ENCODE results near the gene RPS6KA1. TPM values are rescaled to one million over a fixed set of nuclear protein-coding genes. Genes with fewer than 3 reads are reported as not detected.

The RPS6KA1 gene
- total and polyA plus RNA-seq, 2 donors (not counting 1 experiment from before 2014, with no cell fraction given): 0.64 to 1.7 TPM

DNA sequence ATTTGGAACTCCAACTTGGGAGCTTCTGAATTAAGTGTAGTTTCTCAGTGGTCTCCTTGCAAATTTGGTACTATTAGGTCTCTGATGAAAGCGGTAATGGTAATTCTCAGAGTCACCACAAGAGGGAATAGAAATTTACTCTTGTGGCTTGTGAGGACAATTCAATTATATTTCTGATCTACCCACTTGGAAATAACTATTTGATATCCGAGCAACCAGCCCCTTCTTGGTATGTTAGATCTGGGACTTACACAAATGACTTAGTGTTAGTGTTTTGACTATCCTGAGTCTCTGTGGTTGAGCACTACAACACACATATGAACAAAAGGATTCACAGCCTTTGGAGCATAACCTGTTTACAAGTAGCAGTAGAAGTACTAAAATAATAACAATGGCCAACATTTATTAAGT is 68.1 kb downstream of the RPS6KA1 start:
- Histone ChIP-seq H3K9me3 (ENCODE audit: control insufficient read depth, insufficient read depth, low read depth, low read length) (no peaks in the 10 kb centered on the region), H2AFZ (ENCODE audit: low read length) (no peak overlapping the region), H4K20me1 (ENCODE audit: control insufficient read depth, extremely low read depth, insufficient read depth, low read length) (no peaks in the 10 kb centered on the region), H3K4me1 (ENCODE audit: control insufficient read depth, extremely low read depth, insufficient read depth, low read length) (no peaks in the 10 kb centered on the region), H3K4me2 (ENCODE audit: extremely low read depth, insufficient read depth, low read length) (no peak overlapping the region), H3K4me3 (replicated peaks in 1 of 4; ENCODE audit: control extremely low read depth in 1 of 4, insufficient read depth in 1 of 4, low read depth in 3 of 4, low read length in 4 of 4) (no peak overlapping the region), H3K27ac (ENCODE audit: insufficient read depth, low read length) (no peak overlapping the region), H3K79me2 (ENCODE audit: control insufficient read depth, insufficient read depth, low read length) (no peaks in the 10 kb centered on the region), H3K27me3 (ENCODE audit: control insufficient read depth, insufficient read depth, low read length) (no peaks in the 10 kb centered on the region), H3K9ac (ENCODE audit: insufficient read depth, low read length) (no peak overlapping the region), H3K36me3 (ENCODE audit: control insufficient read depth, insufficient read depth, low read length) (no peaks in the 10 kb centered on the region)
- no peak for TF ChIP-seq EZH2 (IDR thresholded peaks at IDR 0.05; ENCODE audit: low read length, missing control alignments)
- TF ChIP-seq, protein P1, sequence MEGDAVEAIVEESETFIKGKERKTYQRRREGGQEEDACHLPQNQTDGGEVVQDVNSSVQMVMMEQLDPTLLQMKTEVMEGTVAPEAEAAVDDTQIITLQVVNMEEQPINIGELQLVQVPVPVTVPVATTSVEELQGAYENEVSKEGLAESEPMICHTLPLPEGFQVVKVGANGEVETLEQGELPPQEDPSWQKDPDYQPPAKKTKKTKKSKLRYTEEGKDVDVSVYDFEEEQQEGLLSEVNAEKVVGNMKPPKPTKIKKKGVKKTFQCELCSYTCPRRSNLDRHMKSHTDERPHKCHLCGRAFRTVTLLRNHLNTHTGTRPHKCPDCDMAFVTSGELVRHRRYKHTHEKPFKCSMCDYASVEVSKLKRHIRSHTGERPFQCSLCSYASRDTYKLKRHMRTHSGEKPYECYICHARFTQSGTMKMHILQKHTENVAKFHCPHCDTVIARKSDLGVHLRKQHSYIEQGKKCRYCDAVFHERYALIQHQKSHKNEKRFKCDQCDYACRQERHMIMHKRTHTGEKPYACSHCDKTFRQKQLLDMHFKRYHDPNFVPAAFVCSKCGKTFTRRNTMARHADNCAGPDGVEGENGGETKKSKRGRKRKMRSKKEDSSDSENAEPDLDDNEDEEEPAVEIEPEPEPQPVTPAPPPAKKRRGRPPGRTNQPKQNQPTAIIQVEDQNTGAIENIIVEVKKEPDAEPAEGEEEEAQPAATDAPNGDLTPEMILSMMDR (conservative IDR thresholded peaks at IDR 0.05 in 1 of 2, IDR thresholded peaks at IDR 0.05 in 1 of 2; ENCODE audit: low read depth in 1 of 2, low read length in 2 of 2): peak; percentile 53 to 68
- peak; percentile 48 to 71 for DNase-seq (ENCODE audit: low read depth in 2 of 2)

DNA sequence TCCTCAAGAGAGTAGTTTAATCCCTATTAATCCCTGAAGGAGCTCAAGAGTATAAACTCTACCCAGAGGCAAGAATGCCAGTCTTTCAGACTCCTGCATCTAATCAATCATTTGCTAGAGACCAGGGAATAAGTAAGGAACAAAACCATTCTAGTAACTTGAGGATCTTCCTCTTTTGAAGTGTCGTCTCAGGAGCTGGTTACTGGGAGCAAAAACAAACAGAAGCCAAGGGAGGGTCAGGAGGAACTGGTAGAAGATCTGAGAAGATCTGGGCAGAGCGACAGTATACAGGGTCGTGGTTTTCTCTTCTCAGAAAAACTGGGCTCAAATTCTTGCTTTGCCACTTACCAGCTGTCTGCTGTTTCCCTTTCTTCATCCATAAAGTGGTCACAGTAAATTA is 69.3 kb downstream of the RPS6KA1 start:
- H2AFZ ChIP-seq (ENCODE audit: low read length): no peak overlapping the region
- no peaks in the 10 kb centered on the region for H3K4me1 ChIP-seq (ENCODE audit: control insufficient read depth, extremely low read depth, insufficient read depth, low read length)
- peaks cover 2% of the 10 kb centered on the region for H3K27me3 ChIP-seq (ENCODE audit: control insufficient read depth, insufficient read depth, low read length)
- no peaks in the 10 kb centered on the region for H3K36me3 ChIP-seq (ENCODE audit: control insufficient read depth, insufficient read depth, low read length)
- no peaks in the 10 kb centered on the region for H4K20me1 ChIP-seq (ENCODE audit: control insufficient read depth, extremely low read depth, insufficient read depth, low read length)
- H3K9ac ChIP-seq (ENCODE audit: insufficient read depth, low read length): no peak overlapping the region
- H3K9me3 ChIP-seq (ENCODE audit: control insufficient read depth, insufficient read depth, low read depth, low read length): no peaks in the 10 kb centered on the region
- H3K4me3 ChIP-seq (replicated peaks in 1 of 4; ENCODE audit: control extremely low read depth in 1 of 4, insufficient read depth in 1 of 4, low read depth in 3 of 4, low read length in 4 of 4): no peak overlapping the region
- no peak for DNase-seq (ENCODE audit: low read depth in 2 of 2)
- no peak for TF ChIP-seq EZH2 (IDR thresholded peaks at IDR 0.05; ENCODE audit: low read length, missing control alignments)
- TF ChIP-seq, protein P1 (conservative IDR thresholded peaks at IDR 0.05 in 1 of 2, IDR thresholded peaks at IDR 0.05 in 1 of 2; ENCODE audit: low read depth in 1 of 2, low read length in 2 of 2): no peak
- H3K4me2 ChIP-seq (ENCODE audit: extremely low read depth, insufficient read depth, low read length): no peak overlapping the region
- no peak overlapping the region for H3K27ac ChIP-seq (ENCODE audit: insufficient read depth, low read length)
- no peaks in the 10 kb centered on the region for H3K79me2 ChIP-seq (ENCODE audit: control insufficient read depth, insufficient read depth, low read length)

DNA sequence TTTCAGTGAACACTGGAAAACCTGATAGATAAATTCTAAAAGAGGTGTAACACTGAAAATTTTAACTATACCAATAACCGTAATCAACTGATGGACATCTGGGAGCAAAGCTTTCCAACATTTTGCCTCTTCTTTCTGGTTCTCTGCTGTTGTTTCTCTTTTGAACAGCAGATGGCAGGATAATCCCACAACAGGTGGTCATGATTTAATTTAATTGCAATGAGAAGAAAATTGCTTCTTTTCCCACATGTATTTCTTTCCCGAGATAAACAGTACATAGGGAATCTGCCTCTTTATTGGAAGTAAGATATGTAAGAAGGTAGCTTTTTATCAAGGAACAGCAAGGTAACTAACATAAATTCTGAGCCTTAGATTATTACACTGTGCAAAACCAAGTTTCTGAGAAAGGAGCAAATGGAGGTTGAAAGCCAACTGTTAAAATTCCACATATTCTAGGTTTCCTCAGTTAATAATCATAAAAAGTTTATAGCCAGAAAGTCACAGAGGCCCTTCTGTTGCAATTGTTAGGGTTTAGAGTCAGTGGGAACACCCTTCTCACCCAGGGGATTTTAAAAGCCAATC is 72.9 kb downstream of the RPS6KA1 start:
- no peaks in the 10 kb centered on the region for H3K9me3 ChIP-seq (ENCODE audit: control insufficient read depth, insufficient read depth, low read depth, low read length)
- H3K4me3 ChIP-seq (replicated peaks in 1 of 4; ENCODE audit: control extremely low read depth in 1 of 4, insufficient read depth in 1 of 4, low read depth in 3 of 4, low read length in 4 of 4): no peak overlapping the region
- peak; percentile 41 to 80 for DNase-seq (ENCODE audit: low read depth in 2 of 2)
- peaks cover 3% of the 10 kb centered on the region for H3K27me3 ChIP-seq (ENCODE audit: control insufficient read depth, insufficient read depth, low read length)
- no peaks in the 10 kb centered on the region for H4K20me1 ChIP-seq (ENCODE audit: control insufficient read depth, extremely low read depth, insufficient read depth, low read length)
- H3K79me2 ChIP-seq (ENCODE audit: control insufficient read depth, insufficient read depth, low read length): no peaks in the 10 kb centered on the region
- no peak overlapping the region for H3K27ac ChIP-seq (ENCODE audit: insufficient read depth, low read length)
- no peak overlapping the region for H3K9ac ChIP-seq (ENCODE audit: insufficient read depth, low read length)
- H3K4me1 ChIP-seq (ENCODE audit: control insufficient read depth, extremely low read depth, insufficient read depth, low read length): no peaks in the 10 kb centered on the region
- H3K4me2 ChIP-seq (ENCODE audit: extremely low read depth, insufficient read depth, low read length): no peak overlapping the region
- no peak overlapping the region for H2AFZ ChIP-seq (ENCODE audit: low read length)
- no peak for TF ChIP-seq EZH2 (IDR thresholded peaks at IDR 0.05; ENCODE audit: low read length, missing control alignments)
- TF ChIP-seq, protein P1 (conservative IDR thresholded peaks at IDR 0.05 in 1 of 2, IDR thresholded peaks at IDR 0.05 in 1 of 2; ENCODE audit: low read depth in 1 of 2, low read length in 2 of 2): peak; percentile 66 to 78
- H3K36me3 ChIP-seq (ENCODE audit: control insufficient read depth, insufficient read depth, low read length): no peaks in the 10 kb centered on the region
